NCI-H1105 (cell line): ENCODE results near the gene ATF7.
"Not testable (repeated sequence)": the region's sequence is repeated elsewhere in the genome, so short reads cannot be mapped to it uniquely, and the experiment has no call there.

ENCODE experiments used
- DNase-seq: peaks from one replicate; lab custom pipeline; 2025; lab: John Stamatoyannopoulos, UW

The ATF7 gene

GRCh38 chr12:53594897-53595615 is 31.1 kb downstream of the ATF7 start:
- no peak for DNase-seq

GRCh38 chr12:53593707-53594106 is 32.5 kb downstream of the ATF7 start:
- DNase-seq: no peak

GRCh38 chr12:53593031-53593430 is 33.2 kb downstream of the ATF7 start:
- no peak for DNase-seq

DNA sequence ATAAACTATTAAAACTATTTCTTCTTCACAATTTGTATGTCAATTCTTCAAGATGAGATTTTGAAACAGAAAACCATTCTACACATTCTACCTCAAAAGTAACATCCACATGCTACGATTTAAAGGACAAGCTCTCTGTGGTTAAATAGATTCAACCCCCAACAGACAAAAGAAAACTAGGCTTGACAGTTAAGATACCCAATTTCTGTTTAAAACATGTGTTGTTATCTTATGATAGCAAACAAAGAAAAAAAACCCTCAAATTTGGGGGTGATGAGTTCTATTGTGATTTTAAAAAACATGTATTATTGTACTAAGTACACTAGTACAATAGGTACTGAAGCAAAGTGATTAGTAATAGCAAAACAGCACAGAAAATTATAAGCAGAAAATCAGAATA is 33.8 kb downstream of the ATF7 start:
- DNase-seq: no peak

- no peak for DNase-seq
These were observed 34.6 kb downstream of the ATF7 start for GRCh38 chr12:53591301-53592206.

GRCh38 chr12:53590652-53591051 is 35.5 kb downstream of the ATF7 start:
- DNase-seq: no peak

DNA sequence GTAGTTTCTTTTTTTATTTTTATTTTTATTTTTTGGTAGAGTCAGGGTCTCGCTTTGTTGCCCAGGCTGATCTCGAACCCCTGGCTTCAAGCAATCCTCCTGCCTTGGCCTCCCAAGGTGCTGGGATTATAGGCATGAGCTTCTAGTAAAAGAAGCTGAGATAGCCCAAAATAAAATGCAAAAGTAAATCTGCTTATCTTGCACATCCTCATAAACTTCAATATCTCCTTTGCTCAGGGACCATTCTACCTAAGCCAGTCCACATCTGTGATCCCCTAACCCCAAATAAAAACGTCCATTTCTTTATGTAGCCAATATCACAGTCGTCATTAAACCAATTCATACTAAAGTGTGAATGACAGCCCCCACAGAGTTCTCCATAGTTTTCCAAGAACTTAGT is 36.3 kb downstream of the ATF7 start:
- DNase-seq: no peak

GRCh38 chr12:53589423-53589822 is 36.8 kb downstream of the ATF7 start:
- DNase-seq: no peak

DNA sequence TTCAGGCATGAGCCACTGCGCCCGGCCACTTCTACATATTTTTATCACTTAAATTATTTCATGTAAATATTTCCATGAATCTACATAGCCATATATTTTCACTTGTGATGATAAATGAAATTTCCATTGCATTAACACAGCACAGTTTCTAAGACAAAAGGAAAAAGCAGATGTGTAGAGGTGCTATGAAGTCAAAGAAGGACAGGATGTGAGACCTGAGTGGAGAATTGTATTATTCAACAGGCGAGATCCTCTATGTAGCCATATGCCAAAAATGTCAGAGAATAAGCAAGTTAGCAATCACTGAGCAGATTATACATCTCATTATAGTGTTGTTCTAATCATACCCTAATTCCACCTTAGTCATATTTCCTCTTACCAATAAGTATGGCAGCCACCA is 38.1 kb downstream of the ATF7 start:
- DNase-seq: no peak

DNA sequence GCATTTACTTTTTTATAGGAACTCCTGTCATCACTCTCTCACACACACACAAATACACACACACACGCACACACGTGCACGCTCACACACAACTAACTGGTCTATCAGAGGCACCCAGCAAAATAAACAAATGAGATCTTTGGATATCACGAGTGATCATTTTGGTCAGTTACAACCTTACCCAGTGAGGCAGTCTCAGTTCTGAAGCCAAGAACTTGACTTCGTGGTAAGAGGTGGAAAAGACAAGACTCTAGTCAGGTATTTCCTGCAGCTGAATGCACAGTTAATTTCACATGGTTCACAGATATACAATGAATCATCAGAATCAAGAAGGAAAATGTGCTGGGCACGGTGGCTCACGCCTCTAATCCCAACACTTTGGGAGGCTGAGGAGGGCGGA is 39.4 kb downstream of the ATF7 start:
- no peak for DNase-seq

GRCh38 chr12:53585448-53586125 is 40.6 kb downstream of the ATF7 start:
- no peak for DNase-seq

GRCh38 chr12:53579545-53579955 is 46.6 kb downstream of the ATF7 start:
- DNase-seq: no peak

DNA sequence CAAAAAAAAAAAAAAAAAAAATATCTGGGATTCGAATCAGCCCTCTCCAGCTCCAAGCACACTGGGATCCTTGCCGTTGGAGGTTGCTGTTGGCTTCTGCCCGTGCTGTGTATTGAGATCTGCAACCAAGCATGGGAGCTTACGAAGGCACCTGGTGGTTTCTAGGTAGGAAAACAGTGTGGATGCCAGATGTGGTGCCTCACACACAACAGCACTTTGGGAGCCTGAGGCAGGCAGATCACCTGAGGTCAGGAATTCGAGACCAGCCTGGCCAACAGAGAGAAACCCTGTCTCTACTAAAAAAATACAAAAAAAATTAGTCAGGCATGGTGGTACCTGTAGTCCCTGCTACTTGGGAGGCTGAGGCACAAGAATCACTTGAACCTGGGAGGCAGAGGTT is 47.4 kb downstream of the ATF7 start:
- DNase-seq: no peak

- no peak for DNase-seq
These were observed 48.2 kb downstream of the ATF7 start for GRCh38 chr12:53577941-53578352.

DNA sequence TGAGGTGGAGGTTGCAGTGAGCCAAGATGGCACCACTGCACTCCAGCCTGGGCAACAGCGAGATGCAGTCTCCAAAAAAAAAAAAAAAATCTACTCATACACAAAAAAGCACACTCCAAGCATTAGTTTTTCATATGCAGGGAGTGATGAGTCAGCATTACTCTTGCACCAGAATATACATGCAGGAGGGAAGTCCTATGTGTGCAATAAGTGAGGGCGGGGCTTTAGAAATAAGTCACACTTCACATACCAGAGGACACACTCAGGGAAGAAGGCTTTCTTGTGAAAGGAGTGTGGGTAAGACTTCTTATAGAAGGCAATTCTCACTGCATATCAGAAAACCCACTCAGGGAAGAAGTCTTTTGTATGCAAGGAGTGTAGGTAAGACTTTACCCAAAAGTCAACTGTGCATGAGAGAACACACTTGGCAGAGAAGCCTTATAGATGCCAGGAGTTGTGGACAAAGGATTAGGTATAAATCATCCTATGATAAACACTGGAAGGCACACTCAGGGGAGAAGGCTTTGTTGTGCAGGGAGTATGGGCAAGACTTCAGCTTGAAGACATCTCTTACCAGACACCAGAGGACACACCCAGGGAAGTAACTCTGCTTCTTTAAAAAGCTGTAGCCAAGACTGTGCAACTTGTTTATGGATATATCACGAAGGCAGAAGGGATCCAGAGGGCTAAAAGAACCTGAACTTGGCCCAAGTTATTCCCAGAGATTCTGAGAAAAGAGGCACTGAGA is 50.5 kb downstream of the ATF7 start:
- DNase-seq: no peak

DNA sequence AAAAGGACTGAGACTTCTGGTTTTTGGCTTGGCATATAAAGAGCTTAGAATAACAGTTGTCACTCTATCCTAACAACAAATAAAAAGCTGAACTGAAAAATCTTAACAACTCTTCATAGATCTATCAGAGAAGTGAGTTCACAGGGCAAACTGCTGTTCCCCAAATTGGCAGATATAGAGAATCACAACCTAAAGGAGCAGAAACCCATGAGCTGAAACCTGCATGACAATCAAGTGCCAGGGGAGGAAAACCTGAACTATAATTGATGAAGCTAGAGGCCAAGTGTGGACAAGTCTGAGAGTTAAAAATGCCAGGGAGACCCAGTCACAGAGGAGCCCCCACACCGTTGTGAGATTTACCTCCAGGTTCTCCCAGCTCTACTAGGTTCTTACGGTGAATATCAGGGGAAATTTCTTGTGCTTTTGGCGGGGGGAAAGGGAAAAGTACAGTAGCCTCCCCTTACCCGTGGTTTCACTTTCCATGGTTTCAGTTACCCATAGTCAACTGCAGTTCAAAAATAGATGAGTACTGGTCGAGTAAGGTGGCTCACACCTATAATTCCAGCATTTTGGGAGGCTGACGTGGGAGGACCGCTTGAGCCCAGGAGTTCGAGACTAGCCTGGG is 53.9 kb downstream of the ATF7 start:
- DNase-seq: no peak

- no peak for DNase-seq
These were observed 54.9 kb downstream of the ATF7 start for GRCh38 chr12:53571295-53571694.

- DNase-seq: no peak
These were observed 57.2 kb downstream of the ATF7 start for GRCh38 chr12:53568809-53569557.

- DNase-seq: no peak
These were observed 58.0 kb downstream of the ATF7 start for GRCh38 chr12:53567961-53568808.

DNA sequence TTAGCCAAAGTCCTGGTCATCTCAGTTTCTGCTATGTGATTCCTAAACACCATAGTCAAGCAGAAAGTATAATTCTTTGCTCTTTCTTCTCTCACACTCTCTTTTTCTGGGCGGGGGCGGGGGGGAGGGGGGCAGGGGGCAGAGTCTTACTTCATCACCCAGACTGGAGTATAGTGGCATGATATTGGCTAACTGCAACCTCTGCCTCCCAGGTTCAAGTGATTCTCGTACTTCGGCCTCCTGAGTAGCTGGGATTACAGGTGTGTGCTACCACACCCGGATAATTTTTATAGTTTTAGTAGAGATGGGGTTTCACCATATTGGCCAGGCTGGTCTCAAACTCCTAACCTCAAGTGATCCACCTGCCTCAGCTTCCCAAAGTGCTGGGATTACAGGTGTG is 60.8 kb downstream of the ATF7 start:
- DNase-seq: not testable (repeated sequence)
